ENCODE measurements around the gene ESCO1. TPM values are rescaled to one million over a fixed set of nuclear protein-coding genes. Genes with fewer than 3 reads are reported as not detected.
A peak's percentile ranks its signal among the peaks of the same experiment; 100 is the strongest.

Gene ESCO1
- total and polyA plus RNA-seq, 2 of the 13 experiments (the other 11 are each of a cell fraction or from before 2014, with no cell fraction given) = 6.3 to 19.4 TPM

DNA sequence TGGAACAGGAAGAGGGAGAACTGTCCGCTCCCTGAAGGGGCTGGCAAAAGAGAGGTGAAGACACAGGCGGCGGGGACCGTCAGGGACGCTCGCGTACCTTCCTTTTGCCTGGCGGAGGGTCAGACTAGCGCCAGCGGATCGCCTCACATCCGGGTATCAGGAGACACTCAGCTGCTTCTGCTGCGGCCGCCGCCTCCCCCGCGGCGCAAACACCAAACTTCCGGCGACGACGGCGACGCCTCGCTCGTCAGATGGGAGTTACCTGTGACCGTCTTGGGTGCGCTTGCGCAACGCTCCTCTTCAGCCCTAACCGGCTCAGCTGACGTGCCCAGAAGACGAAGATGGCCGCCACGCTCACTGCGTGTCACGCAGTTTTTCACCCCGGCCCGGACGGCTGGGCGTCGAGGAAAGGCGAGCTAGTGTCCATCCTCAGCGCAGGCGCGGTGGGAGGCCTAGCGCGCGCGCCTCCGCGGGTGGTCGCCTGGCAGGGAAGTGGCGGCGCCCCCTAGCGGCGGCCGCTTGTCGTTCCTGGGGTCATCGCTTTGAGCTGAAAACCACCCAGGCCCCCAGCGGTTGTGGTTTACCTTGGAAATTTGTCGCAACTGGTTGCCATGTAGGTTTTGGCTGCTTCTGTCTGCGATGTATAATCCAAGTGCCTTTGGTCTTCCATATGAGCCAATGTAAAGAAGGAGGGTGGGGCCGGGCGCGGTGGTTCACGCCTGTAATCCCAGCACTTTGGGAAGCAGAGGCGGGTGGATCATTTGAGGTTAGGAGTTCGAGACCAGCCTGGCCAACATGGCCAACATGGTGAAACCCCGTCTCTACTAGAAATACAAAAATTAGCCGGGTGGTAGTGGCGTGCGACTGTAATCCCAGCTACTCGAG is at the start of gene ESCO1 (continued):
- TF ChIP-seq, protein P1, sequence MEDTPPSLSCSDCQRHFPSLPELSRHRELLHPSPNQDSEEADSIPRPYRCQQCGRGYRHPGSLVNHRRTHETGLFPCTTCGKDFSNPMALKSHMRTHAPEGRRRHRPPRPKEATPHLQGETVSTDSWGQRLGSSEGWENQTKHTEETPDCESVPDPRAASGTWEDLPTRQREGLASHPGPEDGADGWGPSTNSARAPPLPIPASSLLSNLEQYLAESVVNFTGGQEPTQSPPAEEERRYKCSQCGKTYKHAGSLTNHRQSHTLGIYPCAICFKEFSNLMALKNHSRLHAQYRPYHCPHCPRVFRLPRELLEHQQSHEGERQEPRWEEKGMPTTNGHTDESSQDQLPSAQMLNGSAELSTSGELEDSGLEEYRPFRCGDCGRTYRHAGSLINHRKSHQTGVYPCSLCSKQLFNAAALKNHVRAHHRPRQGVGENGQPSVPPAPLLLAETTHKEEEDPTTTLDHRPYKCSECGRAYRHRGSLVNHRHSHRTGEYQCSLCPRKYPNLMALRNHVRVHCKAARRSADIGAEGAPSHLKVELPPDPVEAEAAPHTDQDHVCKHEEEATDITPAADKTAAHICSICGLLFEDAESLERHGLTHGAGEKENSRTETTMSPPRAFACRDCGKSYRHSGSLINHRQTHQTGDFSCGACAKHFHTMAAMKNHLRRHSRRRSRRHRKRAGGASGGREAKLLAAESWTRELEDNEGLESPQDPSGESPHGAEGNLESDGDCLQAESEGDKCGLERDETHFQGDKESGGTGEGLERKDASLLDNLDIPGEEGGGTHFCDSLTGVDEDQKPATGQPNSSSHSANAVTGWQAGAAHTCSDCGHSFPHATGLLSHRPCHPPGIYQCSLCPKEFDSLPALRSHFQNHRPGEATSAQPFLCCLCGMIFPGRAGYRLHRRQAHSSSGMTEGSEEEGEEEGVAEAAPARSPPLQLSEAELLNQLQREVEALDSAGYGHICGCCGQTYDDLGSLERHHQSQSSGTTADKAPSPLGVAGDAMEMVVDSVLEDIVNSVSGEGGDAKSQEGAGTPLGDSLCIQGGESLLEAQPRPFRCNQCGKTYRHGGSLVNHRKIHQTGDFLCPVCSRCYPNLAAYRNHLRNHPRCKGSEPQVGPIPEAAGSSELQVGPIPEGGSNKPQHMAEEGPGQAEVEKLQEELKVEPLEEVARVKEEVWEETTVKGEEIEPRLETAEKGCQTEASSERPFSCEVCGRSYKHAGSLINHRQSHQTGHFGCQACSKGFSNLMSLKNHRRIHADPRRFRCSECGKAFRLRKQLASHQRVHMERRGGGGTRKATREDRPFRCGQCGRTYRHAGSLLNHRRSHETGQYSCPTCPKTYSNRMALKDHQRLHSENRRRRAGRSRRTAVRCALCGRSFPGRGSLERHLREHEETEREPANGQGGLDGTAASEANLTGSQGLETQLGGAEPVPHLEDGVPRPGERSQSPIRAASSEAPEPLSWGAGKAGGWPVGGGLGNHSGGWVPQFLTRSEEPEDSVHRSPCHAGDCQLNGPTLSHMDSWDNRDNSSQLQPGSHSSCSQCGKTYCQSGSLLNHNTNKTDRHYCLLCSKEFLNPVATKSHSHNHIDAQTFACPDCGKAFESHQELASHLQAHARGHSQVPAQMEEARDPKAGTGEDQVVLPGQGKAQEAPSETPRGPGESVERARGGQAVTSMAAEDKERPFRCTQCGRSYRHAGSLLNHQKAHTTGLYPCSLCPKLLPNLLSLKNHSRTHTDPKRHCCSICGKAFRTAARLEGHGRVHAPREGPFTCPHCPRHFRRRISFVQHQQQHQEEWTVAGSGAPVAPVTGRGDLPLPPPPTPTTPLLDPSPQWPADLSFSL (CRISPR knock-in tag; IDR thresholded peaks at IDR 0.05) = no peak; the same call in 1 of the 2 replicates
- TF ChIP-seq NRL (CRISPR knock-in tag; IDR thresholded peaks at IDR 0.05; ENCODE audit: borderline replicate concordance) (peak; percentile 80), ZFP82 (CRISPR knock-in tag; IDR thresholded peaks at IDR 0.05; ENCODE audit: borderline replicate concordance) (peak; percentile 91), HDAC6 (IDR thresholded peaks at IDR 0.05; ENCODE audit: low read depth, low read length) (no peak), RFXAP (CRISPR knock-in tag; IDR thresholded peaks at IDR 0.05; ENCODE audit: borderline replicate concordance) (peak; percentile 92), ZNF674 (CRISPR knock-in tag; IDR thresholded peaks at IDR 0.05; ENCODE audit: low read depth) (no peak), RXRB (CRISPR knock-in tag; IDR thresholded peaks at IDR 0.05; ENCODE audit: borderline replicate concordance) (peak; percentile 72), ZNF766 (CRISPR knock-in tag; IDR thresholded peaks at IDR 0.05; ENCODE audit: borderline replicate concordance) (peak; percentile 84; the same call in 1 of the 2 replicates), ARHGAP35 (CRISPR knock-in tag; IDR thresholded peaks at IDR 0.05; ENCODE audit: borderline replicate concordance) (peak; percentile 38; the same call in 1 of the 2 replicates), HDAC1 (CRISPR knock-in tag; IDR thresholded peaks at IDR 0.05) (peak; percentile 90), NCOA5 (CRISPR knock-in tag; IDR thresholded peaks at IDR 0.05) (no peak), GZF1 (CRISPR knock-in tag; IDR thresholded peaks at IDR 0.05) (peak; percentile 79), ZNF432 (CRISPR knock-in tag; IDR thresholded peaks at IDR 0.05; ENCODE audit: borderline replicate concordance) (no peak), NKX3-1 (CRISPR knock-in tag; IDR thresholded peaks at IDR 0.05) (0 out of 2 replicates have a peak, but pooled peaks have one; percentile 58), BRCA1 (CRISPR knock-in tag; IDR thresholded peaks at IDR 0.05) (peak; percentile 86; the same call in 1 of the 2 replicates), HOXA3 (CRISPR knock-in tag; IDR thresholded peaks at IDR 0.05) (peak; percentile 99), RELA (CRISPR knock-in tag; IDR thresholded peaks at IDR 0.05) (0 out of 2 replicates have a peak, but pooled peaks have one; percentile 34)
- TF ChIP-seq, protein P2, sequence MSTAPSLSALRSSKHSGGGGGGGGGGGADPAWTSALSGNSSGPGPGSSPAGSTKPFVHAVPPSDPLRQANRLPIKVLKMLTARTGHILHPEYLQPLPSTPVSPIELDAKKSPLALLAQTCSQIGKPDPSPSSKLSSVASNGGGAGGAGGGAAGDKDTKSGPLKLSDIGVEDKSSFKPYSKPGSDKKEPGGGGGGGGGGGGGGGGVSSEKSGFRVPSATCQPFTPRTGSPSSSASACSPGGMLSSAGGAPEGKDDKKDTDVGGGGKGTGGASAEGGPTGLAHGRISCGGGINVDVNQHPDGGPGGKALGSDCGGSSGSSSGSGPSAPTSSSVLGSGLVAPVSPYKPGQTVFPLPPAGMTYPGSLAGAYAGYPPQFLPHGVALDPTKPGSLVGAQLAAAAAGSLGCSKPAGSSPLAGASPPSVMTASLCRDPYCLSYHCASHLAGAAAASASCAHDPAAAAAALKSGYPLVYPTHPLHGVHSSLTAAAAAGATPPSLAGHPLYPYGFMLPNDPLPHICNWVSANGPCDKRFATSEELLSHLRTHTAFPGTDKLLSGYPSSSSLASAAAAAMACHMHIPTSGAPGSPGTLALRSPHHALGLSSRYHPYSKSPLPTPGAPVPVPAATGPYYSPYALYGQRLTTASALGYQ (CRISPR knock-in tag; IDR thresholded peaks at IDR 0.05) = 0 out of 2 replicates have a peak, but pooled peaks have one; percentile 66
- TF ChIP-seq, protein P3, sequence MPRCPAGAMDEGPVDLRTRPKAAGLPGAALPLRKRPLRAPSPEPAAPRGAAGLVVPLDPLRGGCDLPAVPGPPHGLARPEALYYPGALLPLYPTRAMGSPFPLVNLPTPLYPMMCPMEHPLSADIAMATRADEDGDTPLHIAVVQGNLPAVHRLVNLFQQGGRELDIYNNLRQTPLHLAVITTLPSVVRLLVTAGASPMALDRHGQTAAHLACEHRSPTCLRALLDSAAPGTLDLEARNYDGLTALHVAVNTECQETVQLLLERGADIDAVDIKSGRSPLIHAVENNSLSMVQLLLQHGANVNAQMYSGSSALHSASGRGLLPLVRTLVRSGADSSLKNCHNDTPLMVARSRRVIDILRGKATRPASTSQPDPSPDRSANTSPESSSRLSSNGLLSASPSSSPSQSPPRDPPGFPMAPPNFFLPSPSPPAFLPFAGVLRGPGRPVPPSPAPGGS (CRISPR knock-in tag; IDR thresholded peaks at IDR 0.05) = peak; percentile 19; the same call in 1 of the 2 replicates
